A375 (cell line): ENCODE data around the gene ZDHHC1. TPM values are rescaled to one million over a fixed set of nuclear protein-coding genes. Genes with fewer than 3 reads are reported as not detected.

Experiments
- small RNA-seq: library from RNA; depleted of rRNA; stranded (forward); fragments of <200 nt; gene quantifications from one replicate; pipeline ENCODE3, GENCODE V24; 2014
- total RNA-seq: library from RNA; depleted of rRNA; stranded (reverse); fragments of >200 nt; shearing (Covaris generic); gene quantifications from 2 replicates; pipeline ENCODE4 v1.2.3, GENCODE V29; 2014; rRNA removed

ZDHHC1 gene
- total RNA-seq: 1.4 TPM in 1 of 2 replicates, not detected in the other

GRCh38 chr16:67415872-67416793 is at the start of gene ZDHHC1:
Gene ZDHHC1 (minus strand): TSS chr16:67416477. CDS start chr16:67407775, 8,702 bp downstream.

GRCh38 chr16:67430977-67431774 is 14.9 kb upstream of the ZDHHC1 start, which contains the start of gene HSD11B2:
Gene HSD11B2 (plus strand): TSS chr16:67431121. CDS start chr16:67431249, 128 bp downstream.

GRCh38 chr16:67393111-67393787 is 23.0 kb downstream of the ZDHHC1 start, which contains the start of gene TPPP3:
Gene TPPP3 (minus strand): TSS chr16:67393498. CDS start chr16:67391111, 2,387 bp downstream.

Small RNA genes lying within 50 kb of the gene (small RNA-seq; reads per million reads assigned to genes)
- gene RNU1-123P: not detected

Other genes with a start within 250 kb of the ZDHHC1 start
- gene NOL3, start 245.9 kb downstream of the ZDHHC1 start, total RNA-seq: 35.3 and 38.1 TPM in 2 replicates
- 24.4 and 25.3 TPM in 2 replicates for gene MATCAP1, start 232.5 kb downstream of the ZDHHC1 start, total RNA-seq
- 0.13 TPM in 1 of 2 replicates, not detected in the other for gene EXOC3L1, start 226.3 kb downstream of the ZDHHC1 start, total RNA-seq
- 175 and 180 TPM in 2 replicates for gene E2F4, start 224.3 kb downstream of the ZDHHC1 start, total RNA-seq
- 1.6 and 3.5 TPM in 2 replicates for gene ELMO3, start 217.3 kb downstream of the ZDHHC1 start, total RNA-seq
- gene TMEM208, start 189.3 kb downstream of the ZDHHC1 start, total RNA-seq: 56.0 and 80.0 TPM in 2 replicates
- 46.7 and 52.4 TPM in 2 replicates for gene FHOD1, start 169.0 kb downstream of the ZDHHC1 start, total RNA-seq
- gene SLC9A5, start 167.5 kb downstream of the ZDHHC1 start, total RNA-seq: 2.5 and 2.9 TPM in 2 replicates
- 23.7 and 26.2 TPM in 2 replicates for gene PLEKHG4, start 136.9 kb downstream of the ZDHHC1 start, total RNA-seq
- gene KCTD19, start 89.7 kb downstream of the ZDHHC1 start, total RNA-seq: not detected in 2 replicates
- not detected in 2 replicates for gene LRRC36, start 89.7 kb downstream of the ZDHHC1 start, total RNA-seq
- 0.64 and 1.7 TPM in 2 replicates for gene TPPP3, start 23.0 kb downstream of the ZDHHC1 start, total RNA-seq
- gene HSD11B2, start 14.6 kb upstream of the ZDHHC1 start, total RNA-seq: 1.1 TPM in 1 of 2 replicates, not detected in the other
- gene ATP6V0D1, start 64.7 kb upstream of the ZDHHC1 start, total RNA-seq: 42.6 and 43.2 TPM in 2 replicates
- not detected in 2 replicates for gene AGRP, start 67.1 kb upstream of the ZDHHC1 start, total RNA-seq
- gene RIPOR1, start 112.4 kb upstream of the ZDHHC1 start, total RNA-seq: 39.7 and 41.7 TPM in 2 replicates
- 30.0 and 33.4 TPM in 2 replicates for gene CTCF, start 146.0 kb upstream of the ZDHHC1 start, total RNA-seq
- gene CARMIL2, start 228.7 kb upstream of the ZDHHC1 start, total RNA-seq: 1.9 and 2.2 TPM in 2 replicates
- gene ACD, start 243.8 kb upstream of the ZDHHC1 start, total RNA-seq: 49.5 and 50.1 TPM in 2 replicates
- 4.2 and 4.9 TPM in 2 replicates for gene PARD6A, start 244.5 kb upstream of the ZDHHC1 start, total RNA-seq